Activated CD8-positive, alpha-beta memory T cell treated with anti-CD3 and anti-CD28 coated beads for 48 hours (primary cell): ENCODE measurements around the gene ARHGAP6.

ENCODE experiments used
- DNase-seq, 3 experiments: peaks; one replicate each; pipeline ENCODE4 v3.0.0-alpha.2; 2020; ENCODE audit warnings: low read depth in 2 of 3, low spot score in 2 of 3

Gene ARHGAP6

GRCh38 chrX:11665168-11666111 lies at the start of gene ARHGAP6:
Gene ARHGAP6, minus strand, starts transcription at chrX:11665920. Its CDS starts 1,092 bp downstream, at chrX:11664828.
- DNase-seq, result no peak

- DNase-seq, result no peak
Measured at GRCh38 chrX:11704725-11705495, 39.2 kb upstream of the ARHGAP6 start.

- DNase-seq, result no peak
Measured at GRCh38 chrX:11703855-11704254, 38.1 kb upstream of the ARHGAP6 start.

GRCh38 chrX:11702965-11703631 lies 37.4 kb upstream of the ARHGAP6 start:
- DNase-seq, result no peak

- no peak for DNase-seq
Measured at GRCh38 chrX:11702420-11702819, 36.7 kb upstream of the ARHGAP6 start.

GRCh38 chrX:11698702-11699101 lies 33.0 kb upstream of the ARHGAP6 start:
- DNase-seq, result no peak

- DNase-seq, result no peak
Measured at GRCh38 chrX:11688201-11688600, 22.5 kb upstream of the ARHGAP6 start.

GRCh38 chrX:11687157-11687556 lies 21.4 kb upstream of the ARHGAP6 start:
- no peak for DNase-seq

GRCh38 chrX:11683057-11683456 lies 17.3 kb upstream of the ARHGAP6 start:
- DNase-seq, result no peak

- no peak for DNase-seq
Measured at GRCh38 chrX:11678158-11678557, 12.4 kb upstream of the ARHGAP6 start.

- no peak for DNase-seq
Measured at GRCh38 chrX:11672213-11672612, 6.5 kb upstream of the ARHGAP6 start.

GRCh38 chrX:11670316-11670715 lies 4.6 kb upstream of the ARHGAP6 start:
- no peak for DNase-seq

- DNase-seq, result no peak
Measured at GRCh38 chrX:11666952-11667685, 1.4 kb upstream of the ARHGAP6 start.

GRCh38 chrX:11666164-11666563 lies 444 bp upstream of the ARHGAP6 start:
- DNase-seq, result no peak

GRCh38 chrX:11664211-11665167 lies 1.2 kb downstream of the ARHGAP6 start:
- DNase-seq, result no peak

GRCh38 chrX:11663875-11664210 lies 1.9 kb downstream of the ARHGAP6 start:
- DNase-seq, result no peak

- no peak for DNase-seq
Measured at GRCh38 chrX:11655282-11656015, 10.3 kb downstream of the ARHGAP6 start.

- DNase-seq, result no peak
Measured at GRCh38 chrX:11648705-11649519, 16.8 kb downstream of the ARHGAP6 start.
